SH-SY5Y (cell line): ENCODE measurements around the gene SMG9.

Experiments used
- GATA2 ChIP-seq: IDR thresholded peaks from 2 replicates; pipeline ENCODE4 v1.6.1; 2011; ENCODE audit warnings: mild to moderate bottlenecking, low read depth, low read length
- GATA3 ChIP-seq: IDR thresholded peaks from 2 replicates; pipeline ENCODE4 v1.6.1; 2011; ENCODE audit warnings: low read depth, mild to moderate bottlenecking, low read length, moderate library complexity

GRCh38 chr19:43775299-43775890, 20.6 kb upstream of the SMG9 start:
- TF ChIP-seq GATA2, result no peak
- no peak for TF ChIP-seq GATA3
